ENCODE results near the gene MAFB. TPM values are rescaled to one million over a fixed set of nuclear protein-coding genes. Genes with fewer than 3 reads are reported as not detected.

MAFB gene
- total RNA-seq, 1 experiment from 2014 or later: 0.88 TPM

GRCh38 chr20:40698281-40698680, 9.2 kb upstream of the MAFB start:
- no peaks in the 10 kb centered on the region for H3K36me3 Mint-ChIP-seq (ENCODE audit: insufficient read depth, unreplicated experiment)
- Histone ChIP-seq H3K36me3 (ENCODE audit: control insufficient read depth, insufficient read depth, low read length) (no peaks in the 10 kb centered on the region), H3K4me3 (ENCODE audit: low read depth, low read length) (no peak overlapping the region), H3K9me3 (0 out of 2 replicates have a peak, but pooled peaks cover 5% of the 10 kb centered on the region), H3K27me3 (replicated peaks; ENCODE audit: control insufficient read depth, insufficient read depth, low read length) (peaks cover under 1% of the 10 kb centered on the region), H3K4me1 (no peaks in the 10 kb centered on the region)
- H3K9me3 Mint-ChIP-seq (ENCODE audit: unreplicated experiment): peaks cover 6% of the 10 kb centered on the region
- no TSS peak for BruUV-seq (replicated peaks)
- H3K4me3 Mint-ChIP-seq (ENCODE audit: unreplicated experiment): no peak overlapping the region
- no peak for DNase-seq
- intact Hi-C loops (cut with micrococcal nuclease; ENCODE audit: unreplicated experiment): no loop called here
- H3K27me3 Mint-ChIP-seq (ENCODE audit: insufficient read depth, unreplicated experiment): peaks cover 27% of the 10 kb centered on the region
- ChIA-PET CTCF (no interaction called here), POLR2A (no interaction called here)
- H3K27ac Mint-ChIP-seq (ENCODE audit: unreplicated experiment): no peak overlapping the region
- no peak for TF ChIP-seq CTCF (IDR thresholded peaks at IDR 0.05; ENCODE audit: insufficient read depth in 1 of 2, low read depth in 1 of 2, low read length in 1 of 2, severe bottlenecking in 1 of 2, unreplicated experiment in 1 of 2)
- H3K4me1 Mint-ChIP-seq (ENCODE audit: low read depth, unreplicated experiment): no peaks in the 10 kb centered on the region

GRCh38 chr20:40697541-40697940, 8.5 kb upstream of the MAFB start:
- DNase-seq: no peak
- H3K36me3 ChIP-seq (ENCODE audit: control insufficient read depth, insufficient read depth, low read length): no peaks in the 10 kb centered on the region
- Mint-ChIP-seq H3K27ac (ENCODE audit: unreplicated experiment) (no peak overlapping the region), H3K27me3 (ENCODE audit: insufficient read depth, unreplicated experiment) (peaks cover 31% of the 10 kb centered on the region), H3K36me3 (ENCODE audit: insufficient read depth, unreplicated experiment) (no peaks in the 10 kb centered on the region), H3K4me3 (ENCODE audit: unreplicated experiment) (no peak overlapping the region), H3K4me1 (ENCODE audit: low read depth, unreplicated experiment) (no peaks in the 10 kb centered on the region), H3K9me3 (ENCODE audit: unreplicated experiment) (peaks cover 4% of the 10 kb centered on the region)
- no peak for TF ChIP-seq CTCF (IDR thresholded peaks at IDR 0.05; ENCODE audit: insufficient read depth in 1 of 2, low read depth in 1 of 2, low read length in 1 of 2, severe bottlenecking in 1 of 2, unreplicated experiment in 1 of 2)
- no TSS peak for BruUV-seq (replicated peaks)
- H3K27me3 ChIP-seq (replicated peaks; ENCODE audit: control insufficient read depth, insufficient read depth, low read length): peaks cover 3% of the 10 kb centered on the region
- no peaks in the 10 kb centered on the region for H3K9me3 ChIP-seq
- intact Hi-C loops (cut with micrococcal nuclease; ENCODE audit: unreplicated experiment): no loop called here
- no peak overlapping the region for H3K4me3 ChIP-seq (ENCODE audit: low read depth, low read length)
- ChIA-PET POLR2A (no interaction called here), CTCF (no interaction called here)
- no peaks in the 10 kb centered on the region for H3K4me1 ChIP-seq

- H3K4me1 ChIP-seq: no peaks in the 10 kb centered on the region
- Mint-ChIP-seq H3K27me3 (ENCODE audit: insufficient read depth, unreplicated experiment) (peaks cover 38% of the 10 kb centered on the region), H3K9me3 (ENCODE audit: unreplicated experiment) (no peaks in the 10 kb centered on the region), H3K4me1 (ENCODE audit: low read depth, unreplicated experiment) (no peaks in the 10 kb centered on the region), H3K27ac (ENCODE audit: unreplicated experiment) (no peak overlapping the region), H3K4me3 (ENCODE audit: unreplicated experiment) (no peak overlapping the region), H3K36me3 (ENCODE audit: insufficient read depth, unreplicated experiment) (no peaks in the 10 kb centered on the region)
- CTCF ChIA-PET: no interaction called here
- intact Hi-C loops (cut with micrococcal nuclease; ENCODE audit: unreplicated experiment): no loop called here
- no peak overlapping the region for H3K4me3 ChIP-seq (ENCODE audit: low read depth, low read length)
- DNase-seq: no peak
- BruUV-seq (replicated peaks): no TSS peak
- no peaks in the 10 kb centered on the region for H3K36me3 ChIP-seq (ENCODE audit: control insufficient read depth, insufficient read depth, low read length)
- POLR2A ChIA-PET: interaction anchor here (0.5 kb wide), 1 partner anchor 1809 kb away, joined by 3 read pairs; no protein-coding TSS in a partner anchor
- H3K27me3 ChIP-seq (replicated peaks; ENCODE audit: control insufficient read depth, insufficient read depth, low read length): peaks cover 7% of the 10 kb centered on the region
- H3K9me3 ChIP-seq: no peaks in the 10 kb centered on the region
- no peak for TF ChIP-seq CTCF (IDR thresholded peaks at IDR 0.05; ENCODE audit: insufficient read depth in 1 of 2, low read depth in 1 of 2, low read length in 1 of 2, severe bottlenecking in 1 of 2, unreplicated experiment in 1 of 2)
Measured at GRCh38 chr20:40695214-40695613, 6.2 kb upstream of the MAFB start.

Data from Caco-2 (cell line).